Stimulated activated CD8-positive, alpha-beta memory T cell treated with anti-CD3 and anti-CD28 coated beads, Interleukin-2, amount 100 ng/mL, for 48 hours (primary cell): ENCODE results near the gene PRLR.
A peak's percentile ranks its signal among the peaks of the same experiment; 100 is the strongest.

Source experiments
- DNase-seq, 2 donors: peaks; one replicate each; pipeline ENCODE4 v3.0.0-alpha.2; 2020; ENCODE audit warnings: low read depth in 2 of 2

Gene PRLR

DNA sequence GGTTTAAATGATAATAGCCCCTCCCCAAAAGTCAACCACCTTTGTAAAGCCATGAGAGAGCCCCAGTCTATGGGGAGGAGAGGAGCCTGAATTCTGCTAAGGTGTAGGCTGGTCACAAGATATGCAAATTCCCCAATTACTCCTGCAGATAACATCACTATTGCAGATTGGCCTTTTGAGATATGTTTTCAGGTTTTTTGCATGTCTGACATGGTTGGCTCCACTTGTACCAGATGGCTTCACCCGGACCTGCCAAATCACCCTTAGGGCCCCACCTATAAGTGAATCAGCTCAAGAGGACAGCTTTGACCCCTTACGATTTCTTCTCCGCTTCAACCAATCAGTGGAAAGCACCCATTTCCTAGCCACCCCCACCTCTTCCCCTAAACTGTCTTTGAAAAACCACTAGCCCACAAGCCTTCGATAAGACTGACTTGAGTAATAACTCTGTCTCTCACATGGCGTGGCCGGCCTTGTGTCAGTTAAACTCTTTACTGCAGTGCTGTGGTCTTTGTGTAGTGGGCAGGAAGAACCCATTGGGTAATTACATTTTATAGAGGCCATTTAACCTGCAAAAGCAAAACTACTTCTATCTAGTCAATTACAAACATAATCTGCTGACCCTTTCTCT lies 69.7 kb downstream of the PRLR start:
- DNase-seq: no peak

DNA sequence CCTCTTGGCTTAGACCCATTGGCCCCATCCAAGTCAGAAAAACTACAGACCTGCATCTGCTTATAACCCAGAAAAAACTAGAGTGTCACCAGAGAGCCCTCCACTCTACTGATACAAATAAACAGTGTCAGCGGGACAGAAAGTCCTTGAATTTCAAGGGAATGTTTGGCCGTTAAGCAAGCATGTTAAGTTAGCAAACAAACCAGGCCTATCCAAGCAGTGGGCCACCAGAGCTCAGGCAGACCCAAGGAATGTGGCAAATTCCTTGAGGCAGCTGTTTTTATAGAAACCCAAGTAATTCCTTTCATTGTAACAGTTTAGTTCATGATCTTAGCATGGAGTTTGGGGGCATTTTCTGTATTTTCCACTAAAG lies 70.9 kb downstream of the PRLR start:
- DNase-seq: no peak

DNA sequence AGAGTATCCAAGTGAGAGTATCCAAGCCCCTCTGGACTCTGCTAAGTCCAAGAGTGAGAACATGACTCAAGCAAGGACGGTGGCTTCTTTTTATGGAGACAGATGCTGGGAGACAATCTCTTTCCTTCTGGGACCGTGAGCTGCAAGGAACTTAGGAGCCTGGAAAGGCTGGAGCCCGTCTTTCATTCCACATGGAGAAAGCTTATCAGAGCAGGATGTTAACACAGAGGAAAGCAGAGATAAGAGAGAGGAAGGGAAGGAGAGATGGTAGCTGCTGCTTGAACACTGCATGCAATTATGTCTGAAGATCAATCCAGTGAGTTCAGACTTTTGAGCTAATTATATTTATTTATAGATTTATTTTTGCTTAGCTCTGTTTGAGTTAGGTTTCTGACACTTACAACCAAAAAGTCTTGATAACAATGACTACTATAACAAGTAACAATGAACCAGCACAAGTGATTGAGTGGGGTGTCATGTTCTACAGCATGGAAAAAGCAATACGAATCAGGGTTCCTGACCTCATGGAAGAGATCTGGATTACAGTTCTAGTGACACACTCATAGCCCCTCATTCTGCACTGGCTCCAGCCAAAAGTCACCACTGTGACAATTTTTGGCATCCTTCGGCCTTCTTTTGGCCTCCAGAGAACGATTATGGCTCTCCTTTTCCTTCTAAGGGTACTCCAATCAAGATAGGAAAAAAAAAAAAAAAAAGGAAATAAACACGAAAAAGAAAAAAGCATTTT lies 71.5 kb downstream of the PRLR start:
- DNase-seq: no peak

DNA sequence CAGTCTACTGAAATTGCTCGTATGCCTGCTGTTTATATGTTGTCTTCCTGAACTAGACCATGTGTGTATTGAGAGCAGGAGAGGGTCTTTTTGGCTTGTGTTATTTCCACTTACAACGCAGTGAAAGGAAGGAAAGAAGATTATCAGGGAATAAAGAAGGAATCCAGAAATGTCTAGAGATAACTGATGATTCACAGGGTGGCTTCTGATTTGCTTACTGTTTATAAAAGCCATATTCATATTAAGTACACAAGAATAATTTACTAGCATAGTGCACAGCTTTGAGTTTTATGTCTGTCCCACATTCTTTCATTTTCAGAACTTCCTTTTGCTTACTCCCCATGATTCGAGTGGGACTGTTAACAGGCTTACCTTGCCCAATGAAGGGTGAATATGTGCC lies 72.1 kb downstream of the PRLR start:
- DNase-seq: no peak

DNA sequence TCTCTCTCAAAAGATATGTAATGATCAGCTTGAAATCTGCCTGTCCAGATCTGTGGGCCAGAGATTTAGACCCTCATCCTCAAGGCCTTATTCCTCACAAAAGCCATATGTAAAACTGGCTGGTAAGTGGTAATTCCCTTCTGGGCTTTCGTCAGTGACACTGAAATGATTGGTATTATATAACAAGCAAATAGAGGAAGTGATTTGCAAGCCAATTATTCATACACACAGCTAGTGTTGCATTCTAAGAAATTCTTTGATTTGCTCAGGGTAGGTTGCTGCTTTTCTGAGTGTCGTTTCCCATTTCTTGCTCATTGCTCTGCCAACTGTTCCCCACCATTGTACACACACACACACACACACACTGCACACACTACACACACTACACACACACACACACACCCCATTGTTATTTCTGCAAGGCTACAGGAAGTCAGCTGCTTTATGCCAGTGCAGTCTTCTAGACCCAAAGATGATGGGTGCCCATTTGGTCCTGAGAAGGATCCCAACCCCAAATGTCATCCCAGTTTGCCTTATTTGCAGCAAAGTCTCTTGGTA lies 76.8 kb downstream of the PRLR start:
- DNase-seq: no peak

DNA sequence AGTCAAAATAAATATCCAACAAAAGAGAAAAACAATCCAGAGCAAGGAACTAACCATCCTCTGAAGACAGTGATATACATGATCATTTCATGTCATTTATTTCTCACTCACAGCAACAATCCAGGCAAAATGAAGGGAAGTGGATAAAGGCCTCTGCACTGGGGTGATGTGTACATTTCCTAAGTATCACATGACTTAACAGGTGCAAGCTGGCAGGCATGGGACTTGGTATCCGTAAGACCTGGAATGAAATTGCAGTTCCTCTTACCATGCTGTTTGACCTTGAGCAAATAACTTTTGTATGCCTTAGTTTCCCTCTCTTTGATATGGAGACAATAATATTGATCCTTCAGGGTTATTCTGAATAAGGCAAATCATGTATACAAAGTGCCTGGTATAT lies 77.6 kb downstream of the PRLR start:
- no peak for DNase-seq

DNA sequence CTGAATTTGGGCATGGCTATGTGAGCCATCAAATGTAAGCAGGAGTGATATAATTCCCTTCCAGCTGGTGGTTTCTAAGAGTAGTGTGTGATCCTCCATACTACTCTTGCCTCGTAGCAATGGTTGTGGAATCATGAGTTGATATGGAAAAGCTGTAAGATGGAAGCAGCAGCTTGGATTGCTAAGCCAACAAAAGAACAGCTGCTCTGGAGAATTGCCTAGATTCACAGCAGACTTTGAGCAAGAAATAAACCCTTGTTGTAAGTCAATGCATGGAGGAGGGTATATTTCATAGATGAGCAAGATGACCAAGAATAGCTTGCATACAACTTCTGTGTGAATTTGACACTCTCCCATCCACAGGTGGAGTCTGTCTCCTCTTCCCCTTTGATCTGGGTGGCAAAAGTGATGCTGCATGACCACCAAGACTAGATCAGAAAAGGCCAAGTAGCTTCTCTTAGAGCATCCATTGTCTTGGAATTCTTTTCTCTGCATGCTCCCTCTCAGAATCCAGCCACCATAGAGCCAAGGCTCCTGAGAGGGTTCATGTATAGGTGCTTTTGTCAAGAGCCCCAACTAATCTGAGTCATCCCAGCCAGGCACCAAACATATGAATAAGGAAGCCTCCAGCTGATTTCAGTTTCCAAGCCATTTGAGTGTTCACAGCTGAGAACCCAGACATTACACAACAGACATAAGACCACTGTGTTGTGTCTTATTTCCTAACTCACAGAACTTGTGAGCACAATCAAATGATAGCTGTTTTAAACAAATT lies 79.0 kb downstream of the PRLR start:
- no peak for DNase-seq

DNA sequence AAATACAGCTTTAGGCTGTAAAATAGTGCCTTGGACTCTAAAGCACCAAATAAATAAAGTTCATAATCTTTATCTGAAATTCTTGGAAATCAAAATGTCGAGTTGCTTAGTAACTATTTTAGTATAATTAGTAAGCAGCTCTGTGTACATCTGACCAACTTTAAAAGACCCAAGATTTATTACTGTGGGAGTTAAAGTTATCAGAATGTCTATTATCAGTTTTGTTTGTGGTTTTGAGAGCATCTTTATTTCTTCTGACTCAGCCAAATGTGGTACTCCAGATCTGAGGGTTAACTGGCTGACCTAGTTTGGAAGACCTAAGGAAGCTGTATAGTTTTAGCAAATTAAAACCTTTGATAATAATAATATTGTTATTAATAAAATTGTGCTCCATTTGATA lies 81.2 kb downstream of the PRLR start:
- DNase-seq: no peak

DNA sequence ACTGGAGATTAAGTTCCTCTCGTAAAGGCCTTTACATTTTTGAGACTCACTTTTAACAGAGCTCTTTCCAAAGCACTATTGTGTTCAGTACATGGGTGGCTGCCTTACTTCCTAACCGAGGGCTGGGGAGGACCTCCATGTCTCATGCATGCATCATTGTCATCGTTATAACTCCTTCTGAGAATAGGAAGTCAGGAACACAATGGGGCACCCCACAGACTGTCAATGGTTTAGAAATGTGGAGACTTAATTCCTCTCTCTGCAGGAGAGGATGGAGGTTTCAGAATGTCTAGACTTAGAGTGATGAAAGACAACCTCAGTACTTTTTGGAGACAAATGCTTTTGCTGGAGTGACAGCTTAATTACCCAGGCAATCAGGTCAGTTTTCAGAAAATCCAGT lies 83.9 kb downstream of the PRLR start:
- DNase-seq: no peak

DNA sequence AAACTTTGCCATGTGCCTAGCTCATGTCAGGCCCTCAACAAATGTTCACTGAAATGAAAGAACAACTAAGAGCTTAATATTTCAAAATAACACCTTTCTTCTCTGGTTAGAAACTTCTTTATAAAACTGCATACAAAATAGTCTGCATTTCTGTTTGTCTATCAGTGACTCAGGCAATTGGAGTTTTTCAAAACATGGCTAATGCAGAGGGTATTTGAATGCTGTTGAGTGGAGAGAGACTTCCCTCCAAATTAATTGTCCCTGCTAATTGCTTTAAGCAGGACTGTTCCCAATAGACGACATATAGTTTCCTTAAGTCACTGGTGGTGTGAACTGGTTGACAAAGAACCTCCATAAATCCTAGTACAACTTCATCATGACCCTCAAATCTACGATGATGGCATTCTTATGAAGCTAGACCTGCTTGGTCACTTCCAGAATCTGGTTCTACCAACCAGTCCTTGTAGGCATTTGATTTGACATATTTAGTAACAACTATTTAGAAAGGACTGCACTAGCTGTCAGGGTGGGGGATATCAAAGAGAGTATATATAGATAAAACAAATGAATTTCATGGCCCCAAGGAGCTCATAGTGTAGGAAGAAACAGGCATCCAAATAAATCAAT lies 84.5 kb downstream of the PRLR start:
- DNase-seq: no peak

DNA sequence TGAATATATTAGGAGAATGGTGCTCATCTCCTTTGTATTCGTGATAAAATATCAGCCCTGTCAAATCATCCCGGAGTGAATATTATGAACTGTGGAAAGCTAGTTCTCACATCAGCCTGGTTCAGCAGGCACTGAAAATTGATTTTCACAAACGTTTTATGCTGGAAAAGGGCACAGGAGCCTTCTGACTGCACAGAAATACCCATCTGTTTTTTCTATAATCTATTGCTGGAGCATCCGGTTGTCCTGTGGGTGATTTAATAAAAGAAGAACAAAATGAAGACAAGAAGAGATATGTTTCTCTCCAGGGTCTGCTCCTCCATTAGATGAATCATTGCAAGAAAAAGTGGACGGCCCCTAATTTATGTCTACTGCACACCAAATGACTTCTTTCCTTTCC lies 85.3 kb downstream of the PRLR start:
- DNase-seq: no peak

DNA sequence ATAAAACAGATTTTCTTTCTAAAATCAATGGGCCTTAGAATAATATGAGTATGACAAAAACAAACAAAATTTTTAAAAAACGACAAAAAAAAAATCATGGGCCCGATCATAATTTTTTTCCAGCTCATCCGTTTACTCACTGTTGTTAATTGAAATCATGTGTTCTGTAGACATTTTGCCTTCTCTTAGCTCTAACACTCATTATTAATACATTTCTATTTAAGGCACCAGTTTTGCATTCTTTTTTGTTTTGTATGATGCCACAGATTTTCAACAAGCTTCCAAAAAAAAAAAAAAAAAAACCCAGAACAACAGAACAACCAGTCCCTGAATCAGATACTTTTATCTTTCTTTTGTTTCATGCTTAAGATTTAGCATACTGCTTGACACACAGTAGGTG lies 86.4 kb downstream of the PRLR start:
- no peak for DNase-seq

DNA sequence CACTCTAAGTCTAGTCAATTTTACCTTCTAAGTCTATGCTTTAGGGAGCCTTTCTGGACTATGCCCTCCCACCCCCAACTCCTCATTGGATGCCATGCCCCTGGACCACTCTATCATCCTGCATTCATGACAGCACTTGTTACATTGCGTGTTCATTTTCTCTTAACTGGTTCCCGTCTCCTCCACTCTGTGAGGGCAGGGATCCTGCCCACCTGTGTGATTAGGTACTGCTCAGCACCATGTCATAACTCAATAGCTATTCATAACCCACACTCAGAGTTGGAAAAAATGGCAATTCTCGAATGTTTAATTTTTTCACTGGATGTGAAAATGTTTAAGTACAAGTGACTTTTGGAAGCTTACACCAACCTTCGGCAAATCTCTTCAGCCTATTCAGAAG lies 88.5 kb downstream of the PRLR start:
- DNase-seq: no peak

DNA sequence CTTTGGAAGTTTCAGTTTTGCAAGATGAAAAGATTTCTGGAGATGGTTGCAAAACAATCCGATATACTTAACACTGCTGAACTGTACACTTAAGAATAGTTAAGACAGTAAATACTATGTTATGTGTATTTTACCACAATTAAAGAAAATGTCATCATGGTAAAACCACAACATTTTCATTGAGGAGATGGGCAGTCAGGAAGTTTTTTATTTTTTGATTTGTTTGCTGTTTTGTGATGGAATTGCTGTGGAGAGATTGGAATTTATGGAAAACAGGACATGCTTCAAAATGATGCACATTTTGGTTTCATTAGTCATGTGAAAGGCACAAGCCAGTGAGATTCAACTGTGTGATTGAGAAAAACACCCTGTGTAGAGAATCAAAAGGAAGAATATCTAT lies 92.1 kb downstream of the PRLR start:
- no peak for DNase-seq

DNA sequence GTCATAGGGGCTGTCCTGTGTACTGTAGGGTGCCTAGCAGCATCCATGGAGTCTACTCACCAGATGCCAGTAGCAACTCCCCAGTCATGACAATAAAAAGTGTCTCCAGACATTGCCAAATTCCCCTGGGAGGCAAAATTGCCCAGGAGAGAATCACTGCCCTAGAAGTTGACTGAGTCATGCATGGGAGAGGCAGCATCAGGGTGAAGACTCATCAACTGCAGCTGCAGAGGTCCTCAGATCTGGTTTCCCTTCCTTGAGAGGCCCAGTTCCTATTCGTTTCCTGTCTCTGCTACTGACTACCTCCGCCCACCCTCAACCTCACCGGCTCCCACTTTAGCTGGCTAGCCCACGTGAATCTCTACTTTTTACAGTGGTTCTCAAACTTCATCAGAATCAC lies 93.9 kb downstream of the PRLR start:
- DNase-seq: peak in 1 of 2 donors; percentile 7

DNA sequence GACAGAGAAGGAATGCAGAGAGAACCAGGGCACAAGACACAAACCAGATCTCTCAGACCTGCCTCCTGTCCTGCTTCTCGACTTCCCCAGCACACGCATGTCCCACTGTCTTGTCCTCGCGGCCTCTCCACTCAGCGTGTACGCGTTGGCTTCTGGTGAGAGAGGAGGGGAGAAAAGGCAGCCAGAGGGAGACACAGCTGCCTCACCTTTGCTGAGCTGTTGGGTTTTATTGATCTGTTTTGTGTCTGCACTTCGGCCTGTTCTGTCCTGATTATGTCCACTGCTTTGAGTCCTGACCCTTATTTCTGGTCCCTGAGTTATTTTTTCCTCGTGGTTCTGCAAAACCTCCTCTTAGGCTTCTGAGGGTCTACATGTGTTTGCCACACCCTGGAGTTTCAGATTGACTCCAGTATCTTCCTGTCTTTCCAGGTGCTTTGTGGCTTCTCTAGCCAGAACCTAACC lies 95.0 kb downstream of the PRLR start:
- no peak for DNase-seq

DNA sequence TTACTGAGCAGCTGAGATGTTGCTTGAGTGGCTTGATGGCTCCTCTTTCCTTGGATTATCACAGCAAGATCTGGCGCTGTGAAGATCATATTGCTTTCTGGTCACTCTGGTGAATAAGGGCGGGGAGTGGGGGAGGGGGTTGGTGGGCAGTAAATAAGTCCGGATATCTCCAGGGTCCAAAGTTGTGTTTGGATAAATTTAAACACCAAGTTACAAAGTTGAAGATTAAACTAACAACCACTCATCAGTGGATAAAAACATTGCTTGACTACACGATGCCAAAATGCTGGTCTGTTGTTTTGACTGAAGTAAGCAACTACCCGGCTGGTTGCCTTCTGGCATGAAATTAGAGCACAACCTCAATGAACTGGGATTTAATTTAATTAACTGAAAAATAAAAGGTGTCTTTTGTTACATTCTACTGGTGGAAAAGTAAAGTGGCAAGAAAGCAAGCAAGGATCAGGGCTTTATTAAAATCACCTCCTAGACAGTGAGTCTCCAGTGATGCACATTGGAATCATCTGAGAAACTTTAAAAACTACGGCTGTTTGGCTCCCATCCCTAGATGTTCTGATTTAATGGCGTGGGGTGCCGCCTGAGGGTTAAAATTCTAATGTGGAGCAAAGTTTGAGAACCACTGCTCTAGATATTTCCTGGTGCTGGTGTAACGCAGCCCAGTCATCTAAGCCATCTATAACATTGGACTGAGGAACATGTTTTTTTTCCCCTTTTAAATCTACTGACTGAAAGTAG lies 95.8 kb downstream of the PRLR start:
- DNase-seq: no peak

DNA sequence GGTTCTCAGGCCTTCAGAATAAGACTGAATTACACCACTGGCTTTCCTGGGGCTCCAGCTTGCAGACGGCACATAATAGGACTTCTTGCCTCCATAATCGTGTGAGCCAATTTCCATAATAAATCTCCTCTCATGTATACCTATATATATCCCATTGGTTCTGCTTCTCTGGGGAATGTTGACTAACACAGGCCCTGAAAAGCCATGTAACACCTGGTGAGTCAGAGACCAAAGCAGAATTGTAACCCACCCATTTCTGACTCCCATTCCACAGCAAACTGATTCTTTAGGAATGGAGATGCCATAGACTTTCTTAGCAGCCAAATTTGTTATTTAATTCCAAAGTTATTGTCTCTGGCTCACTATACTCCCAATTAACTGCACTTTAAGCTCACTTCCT lies 97.1 kb downstream of the PRLR start:
- no peak for DNase-seq

DNA sequence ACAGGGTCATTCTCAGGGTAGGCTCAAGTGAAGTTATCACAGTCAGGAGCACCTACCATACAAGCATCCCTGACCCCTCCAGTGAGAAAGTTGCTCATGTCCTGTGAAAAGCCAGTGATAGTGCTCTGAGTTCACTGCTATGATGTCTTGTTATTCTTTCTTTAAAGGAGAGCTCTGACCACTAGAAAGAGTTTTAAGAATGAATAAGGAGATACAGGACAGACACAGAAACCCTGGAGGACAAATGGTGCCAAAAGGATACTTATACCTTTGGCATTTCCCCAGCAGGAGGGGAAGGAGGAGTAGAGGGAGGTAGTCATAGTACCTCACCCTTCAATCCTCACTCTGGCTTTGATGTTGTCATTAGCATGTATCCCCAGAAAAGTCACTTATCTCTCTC lies 98.6 kb downstream of the PRLR start:
- DNase-seq: no peak

DNA sequence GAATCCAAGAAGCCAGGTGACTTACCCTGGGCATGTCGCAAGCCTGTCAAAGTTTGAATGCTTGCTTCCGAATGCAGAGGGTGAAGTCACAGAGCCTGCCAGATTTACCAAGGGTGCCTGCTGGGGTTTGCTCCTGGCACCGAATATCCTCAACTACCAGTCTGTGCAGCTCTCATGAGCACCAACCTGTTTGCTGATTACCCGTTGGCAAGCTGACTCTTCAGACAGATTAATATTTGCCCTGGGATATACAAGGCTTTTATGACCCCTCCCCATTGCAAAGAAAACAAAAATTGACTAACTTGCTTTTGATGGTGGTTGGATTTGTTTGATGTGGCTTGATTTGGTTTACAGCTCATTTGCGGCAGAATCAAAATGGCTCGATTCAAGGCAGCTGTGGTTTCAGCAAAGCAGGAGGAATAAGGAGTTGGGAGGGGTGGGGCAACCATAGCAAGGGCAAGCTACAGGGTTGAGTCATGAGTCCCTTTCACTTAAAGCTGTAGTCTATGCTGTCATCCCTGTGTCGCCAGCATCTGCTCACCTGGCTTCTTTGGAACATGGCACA lies 100.3 kb downstream of the PRLR start:
- DNase-seq: peak; percentile 15 to 42

DNA sequence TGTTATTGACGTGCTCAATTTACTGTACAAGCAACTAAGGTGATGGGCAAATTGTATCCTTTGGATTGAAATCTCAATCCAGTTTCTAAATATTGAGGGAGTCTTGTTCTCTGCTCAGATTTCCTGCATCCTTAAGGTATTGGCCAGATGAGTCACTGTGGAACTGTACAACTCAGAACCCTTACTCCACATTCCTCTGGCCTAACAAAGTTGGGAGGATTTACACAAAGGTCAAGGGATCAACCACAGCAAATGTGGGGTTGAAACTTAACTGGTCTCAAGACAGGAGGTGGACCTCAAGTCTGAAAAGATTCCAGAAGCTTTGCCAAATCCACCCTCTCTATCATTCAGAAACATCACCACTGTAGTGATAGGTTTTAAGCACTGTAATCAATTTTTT lies 101.0 kb downstream of the PRLR start:
- DNase-seq: no peak
